Tibial artery (tissue), 4 donors: ENCODE measurements around the gene C19orf47.

Experiments used
- DNase-seq, 2 donors: peaks; one replicate each; pipeline ENCODE4 v3.0.0-alpha.2; 2019
- H3K27ac ChIP-seq, 2 donors: fragments of 200-600 bp; sonication (generic) in 1 of 2; 1 replicate in 1 of 2; 2 replicates in 1 of 2; pipeline ENCODE4 v1.5.1; 2018 to 2019; ENCODE audit warnings: mild to moderate bottlenecking in 1 of 2
- H3K27me3 ChIP-seq, 2 donors: fragments of 200-600 bp; sonication (generic) in 1 of 2; one replicate each; pipeline versions ENCODE4 v1.5.1 to v1.6.0; 2016 to 2019
- H3K36me3 ChIP-seq, 3 donors: fragments of 200-600 bp; sonication (generic) in 2 of 3; one replicate each; pipeline ENCODE4 v1.5.1; 2016 to 2019; ENCODE audit warnings: mild to moderate bottlenecking in 2 of 3
- H3K4me1 ChIP-seq, 4 donors: fragments of 200-600 bp; sonication (generic) in 2 of 4; 1 replicate in 3 of 4; 2 replicates in 1 of 4; pipeline ENCODE4 v1.5.1; 2016 to 2019
- H3K4me3 ChIP-seq, 2 donors: fragments of 200-600 bp; sonication (generic) in 1 of 2; 1 replicate in 1 of 2; 2 replicates in 1 of 2; pipeline ENCODE4 v1.5.1; 2018 to 2019; ENCODE audit warnings: mild to moderate bottlenecking in 2 of 2
- H3K9me3 ChIP-seq, 3 donors: fragments of 200-600 bp; sonication (generic) in 1 of 3; one replicate each; pipeline ENCODE4 v1.5.1; 2016 to 2019
- intact Hi-C: fragments of 100-400 bp; cut with DNase I; formaldehyde crosslinking; loops from one replicate; pipeline ENCODE4 v1.15.0; 2023; ENCODE audit warnings: low total_unique reads
- TF ChIP-seq, protein P1 (sequence below), 2 experiments: fragments of 200-600 bp in 1 of 2; fragments of 450-650 bp in 1 of 2; IDR thresholded peaks; one replicate each; pipeline ENCODE4 v1.5.1; 2017 to 2019; ENCODE audit warnings: antibody characterized with exemption in 2 of 2, mild to moderate bottlenecking in 1 of 2, moderate library complexity in 1 of 2

Gene C19orf47

DNA sequence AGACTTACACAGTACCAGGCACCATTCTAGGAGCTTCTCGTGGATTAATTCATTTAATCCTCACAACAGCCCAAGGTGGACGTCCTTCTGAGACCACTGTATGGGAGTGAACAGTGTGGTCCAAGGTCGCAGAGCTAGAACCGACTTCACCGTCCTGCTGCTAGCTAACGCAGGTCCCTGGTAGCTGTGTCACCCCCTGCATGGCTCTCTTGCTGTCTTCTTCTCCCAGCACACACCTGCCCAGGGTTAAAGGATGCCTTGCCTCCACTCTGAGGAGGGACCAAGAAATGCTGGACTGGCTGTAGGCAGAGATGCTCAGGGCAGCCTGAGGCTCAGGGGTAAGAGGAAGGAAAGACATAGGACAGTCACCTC lies 66.0 kb downstream of the C19orf47 start:
- H3K27me3 ChIP-seq = no peaks in the 10 kb centered on the region
- H3K9me3 ChIP-seq = no peaks in the 10 kb centered on the region
- no peak for DNase-seq
- TF ChIP-seq, protein P1, sequence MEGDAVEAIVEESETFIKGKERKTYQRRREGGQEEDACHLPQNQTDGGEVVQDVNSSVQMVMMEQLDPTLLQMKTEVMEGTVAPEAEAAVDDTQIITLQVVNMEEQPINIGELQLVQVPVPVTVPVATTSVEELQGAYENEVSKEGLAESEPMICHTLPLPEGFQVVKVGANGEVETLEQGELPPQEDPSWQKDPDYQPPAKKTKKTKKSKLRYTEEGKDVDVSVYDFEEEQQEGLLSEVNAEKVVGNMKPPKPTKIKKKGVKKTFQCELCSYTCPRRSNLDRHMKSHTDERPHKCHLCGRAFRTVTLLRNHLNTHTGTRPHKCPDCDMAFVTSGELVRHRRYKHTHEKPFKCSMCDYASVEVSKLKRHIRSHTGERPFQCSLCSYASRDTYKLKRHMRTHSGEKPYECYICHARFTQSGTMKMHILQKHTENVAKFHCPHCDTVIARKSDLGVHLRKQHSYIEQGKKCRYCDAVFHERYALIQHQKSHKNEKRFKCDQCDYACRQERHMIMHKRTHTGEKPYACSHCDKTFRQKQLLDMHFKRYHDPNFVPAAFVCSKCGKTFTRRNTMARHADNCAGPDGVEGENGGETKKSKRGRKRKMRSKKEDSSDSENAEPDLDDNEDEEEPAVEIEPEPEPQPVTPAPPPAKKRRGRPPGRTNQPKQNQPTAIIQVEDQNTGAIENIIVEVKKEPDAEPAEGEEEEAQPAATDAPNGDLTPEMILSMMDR (IDR thresholded peaks at IDR 0.05) = no peak
- intact Hi-C loops = no loop called here
- no peak overlapping the region for H3K27ac ChIP-seq
- H3K4me1 ChIP-seq = peaks cover 0 to 76% (median 62%) of the 10 kb centered on the region in 4 donors
- H3K36me3 ChIP-seq = peaks cover 0 to 7% (median 0%) of the 10 kb centered on the region in 3 donors
- H3K4me3 ChIP-seq = no peak overlapping the region

DNA sequence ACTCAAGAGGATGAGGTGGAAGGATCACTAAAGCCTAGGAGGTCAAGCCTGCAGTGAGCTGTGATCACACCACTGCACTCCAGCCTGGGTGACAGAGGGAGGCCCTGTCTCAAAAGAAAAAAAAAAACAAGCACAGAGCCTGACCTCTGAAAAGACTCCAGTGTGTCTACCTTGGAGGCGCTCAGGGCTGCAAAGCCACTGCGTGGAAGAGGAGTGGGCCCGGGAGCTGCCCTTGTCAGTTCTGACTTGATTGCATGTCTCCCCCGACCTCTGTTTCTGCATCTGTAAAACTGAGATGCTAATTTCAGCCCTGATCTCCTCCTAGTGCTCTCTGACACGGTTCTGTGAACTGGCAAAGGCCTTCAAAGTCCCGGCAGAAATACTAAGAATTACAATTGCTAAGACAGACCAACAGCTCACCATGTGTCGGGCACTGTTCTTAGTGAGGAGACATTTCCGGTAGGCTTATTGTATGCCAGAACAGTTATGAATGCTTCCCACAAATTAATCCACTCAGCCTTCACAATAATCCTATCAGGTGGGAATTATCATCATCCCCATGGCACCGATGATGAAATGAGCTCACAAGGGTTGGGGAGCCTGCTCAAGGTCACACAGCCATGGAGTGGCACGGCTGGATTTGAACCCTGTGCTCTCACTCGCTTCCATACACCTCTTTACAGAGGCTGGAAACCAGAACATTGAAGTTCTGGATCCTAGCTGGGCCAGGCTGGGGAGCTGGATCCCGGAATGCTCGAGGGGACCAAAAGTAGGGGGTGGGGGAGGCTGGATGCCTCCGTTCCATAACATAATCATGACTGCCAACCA lies 66.6 kb downstream of the C19orf47 start:
- intact Hi-C loops = no loop called here
- Histone ChIP-seq H3K27ac (no peak overlapping the region), H3K4me3 (no peak overlapping the region)

DNA sequence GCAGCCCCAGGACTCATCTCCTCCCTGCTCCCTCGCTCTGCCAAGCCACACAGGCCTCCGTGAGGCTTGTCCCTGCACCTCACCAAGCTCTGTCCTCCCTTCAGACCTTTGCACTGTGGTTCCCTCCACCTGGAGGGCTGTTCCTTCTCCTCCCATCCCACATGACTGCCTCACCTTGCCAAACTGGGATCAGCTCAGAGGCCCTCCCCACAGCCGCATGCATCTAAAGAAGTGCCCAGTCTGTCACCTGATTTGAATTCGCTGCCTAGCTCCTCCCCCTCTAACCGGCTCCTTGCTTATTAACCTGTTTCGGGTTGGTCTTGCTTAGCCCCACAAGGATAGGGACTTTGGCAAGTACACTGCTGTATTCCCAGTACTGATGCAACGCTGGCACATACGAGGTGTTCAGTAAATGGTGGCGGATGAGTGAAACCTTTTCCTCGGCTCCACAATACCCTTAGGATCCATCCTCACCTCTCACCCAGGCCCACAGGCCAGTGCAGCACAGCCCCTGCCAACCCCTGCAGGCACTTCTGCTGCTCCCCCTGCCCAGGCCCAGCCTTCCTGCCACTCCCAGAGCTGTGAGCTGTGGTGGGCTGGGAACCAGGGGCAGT lies 67.5 kb downstream of the C19orf47 start:
- DNase-seq = no peak
- intact Hi-C loops = no loop called here
- TF ChIP-seq, protein P1 (IDR thresholded peaks at IDR 0.05) = no peak
- Histone ChIP-seq H3K4me3 (no peak overlapping the region), H3K27ac (no peak overlapping the region), H3K9me3 (no peaks in the 10 kb centered on the region), H3K4me1 (peaks cover 0 to 73% (median 59%) of the 10 kb centered on the region in 4 donors), H3K27me3 (no peaks in the 10 kb centered on the region), H3K36me3 (peaks cover 0 to 7% (median 0%) of the 10 kb centered on the region in 3 donors)

More for the DNA sequence above, 66.6 kb downstream of the C19orf47 start:
- no peak for DNase-seq
- Histone ChIP-seq H3K36me3 (peaks cover 0 to 7% (median 0%) of the 10 kb centered on the region in 3 donors), H3K4me1 (peaks cover 0 to 76% (median 64%) of the 10 kb centered on the region in 4 donors), H3K27me3 (no peaks in the 10 kb centered on the region), H3K9me3 (no peaks in the 10 kb centered on the region)
- TF ChIP-seq, protein P1 (IDR thresholded peaks at IDR 0.05) = no peak

DNA sequence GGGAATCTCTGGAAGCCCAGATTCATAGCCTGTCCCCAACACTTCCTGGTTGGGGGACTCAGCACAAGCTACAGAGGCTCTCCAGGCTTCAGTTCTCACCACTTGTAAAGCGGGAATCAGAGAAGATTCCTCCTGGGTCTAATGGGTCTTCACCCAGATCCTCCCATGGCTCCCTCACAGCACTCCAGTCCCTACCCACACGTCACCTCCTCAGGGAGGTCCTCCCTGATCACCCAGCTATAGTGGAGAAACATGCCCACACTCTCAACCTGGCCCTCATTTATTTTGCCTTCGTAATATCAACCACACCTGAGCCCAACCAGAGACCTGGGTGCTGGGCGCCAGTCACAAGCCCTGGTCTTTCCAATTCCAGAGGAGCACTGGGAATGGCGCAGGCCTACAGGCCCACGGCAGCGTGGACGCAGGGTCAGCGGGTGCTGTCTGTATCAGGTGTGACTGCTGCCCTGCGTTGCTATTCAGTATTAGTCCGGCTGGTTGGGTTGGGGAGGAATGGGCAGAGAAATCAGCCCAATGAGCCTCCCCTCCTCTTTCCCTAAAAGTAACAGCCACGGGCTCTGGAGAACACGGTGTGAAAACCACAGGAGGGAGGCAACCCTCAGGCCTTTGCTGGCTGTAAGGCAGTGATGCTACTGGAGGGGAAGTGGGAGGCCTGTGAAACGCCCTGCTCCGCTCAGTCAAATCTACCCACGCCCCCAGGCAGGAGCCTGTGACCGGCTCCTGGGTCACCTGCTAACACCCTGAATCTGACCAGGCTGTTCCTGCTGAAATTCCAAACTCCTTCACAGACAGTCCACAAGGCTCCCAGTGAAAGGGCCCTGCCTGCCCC lies 68.2 kb downstream of the C19orf47 start:
- Histone ChIP-seq H3K9me3 (no peaks in the 10 kb centered on the region), H3K4me3 (no peak overlapping the region), H3K27me3 (no peaks in the 10 kb centered on the region), H3K4me1 (peaks cover 0 to 75% (median 61%) of the 10 kb centered on the region in 4 donors), H3K27ac (peak overlapping the region; percentile 51 to 58), H3K36me3 (peaks cover 0 to 7% (median 0%) of the 10 kb centered on the region in 3 donors)
- no peak for DNase-seq
- TF ChIP-seq, protein P1 (IDR thresholded peaks at IDR 0.05) = no peak
- intact Hi-C loops = no loop called here

DNA sequence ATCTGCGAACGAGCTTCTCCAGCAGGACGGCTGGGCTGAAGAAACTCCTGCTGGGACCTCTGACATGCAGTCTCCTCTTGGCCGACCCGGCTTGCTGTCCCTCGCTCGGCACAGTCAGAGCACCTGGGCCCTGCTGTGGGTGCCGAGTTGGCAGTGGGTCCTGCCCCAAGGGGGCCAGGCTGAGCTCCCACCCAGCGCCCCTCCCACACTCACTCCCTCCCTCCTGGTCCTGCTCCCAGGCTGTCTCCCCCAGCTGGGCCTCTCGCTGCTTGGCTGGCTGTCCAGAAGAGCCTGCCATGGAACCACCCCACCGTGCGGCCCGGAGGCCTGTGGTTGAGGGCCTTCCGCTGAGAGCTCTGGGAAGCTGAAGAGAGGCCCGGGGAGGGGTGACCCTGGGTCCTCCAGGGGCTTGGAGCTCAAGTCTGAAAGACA lies 69.1 kb downstream of the C19orf47 start:
- peak overlapping the region; percentile 51 to 58 for H3K27ac ChIP-seq
- peak; percentile 54 to 76 for DNase-seq
- H3K9me3 ChIP-seq = no peaks in the 10 kb centered on the region
- peak overlapping the region; percentile 11 to 36 for H3K4me3 ChIP-seq
- H3K4me1 ChIP-seq = peaks cover 0 to 79% (median 67%) of the 10 kb centered on the region in 4 donors
- H3K36me3 ChIP-seq = peaks cover 0 to 7% (median 0%) of the 10 kb centered on the region in 3 donors
- TF ChIP-seq, protein P1 (IDR thresholded peaks at IDR 0.05) = no peak
- intact Hi-C loops = no loop called here
- no peaks in the 10 kb centered on the region for H3K27me3 ChIP-seq
